GM20000 (cell line): ENCODE data around the gene CNOT11.
"Not testable (repeated sequence)": the region's sequence is repeated elsewhere in the genome, so short reads cannot be mapped to it uniquely, and the experiment has no call there.

Experiments
- DNase-seq: peaks from one replicate; pipeline ENCODE4 v3.0.0; 2012; ENCODE audit warnings: low spot score
- TF ChIP-seq, protein P1 (sequence below): IDR thresholded peaks from 2 replicates; pipeline ENCODE4 v1.5.1; 2012; ENCODE audit warnings: mild to moderate bottlenecking, control low read depth; ENCODE audit errors: extremely low read depth, missing control alignments

CNOT11 gene

DNA sequence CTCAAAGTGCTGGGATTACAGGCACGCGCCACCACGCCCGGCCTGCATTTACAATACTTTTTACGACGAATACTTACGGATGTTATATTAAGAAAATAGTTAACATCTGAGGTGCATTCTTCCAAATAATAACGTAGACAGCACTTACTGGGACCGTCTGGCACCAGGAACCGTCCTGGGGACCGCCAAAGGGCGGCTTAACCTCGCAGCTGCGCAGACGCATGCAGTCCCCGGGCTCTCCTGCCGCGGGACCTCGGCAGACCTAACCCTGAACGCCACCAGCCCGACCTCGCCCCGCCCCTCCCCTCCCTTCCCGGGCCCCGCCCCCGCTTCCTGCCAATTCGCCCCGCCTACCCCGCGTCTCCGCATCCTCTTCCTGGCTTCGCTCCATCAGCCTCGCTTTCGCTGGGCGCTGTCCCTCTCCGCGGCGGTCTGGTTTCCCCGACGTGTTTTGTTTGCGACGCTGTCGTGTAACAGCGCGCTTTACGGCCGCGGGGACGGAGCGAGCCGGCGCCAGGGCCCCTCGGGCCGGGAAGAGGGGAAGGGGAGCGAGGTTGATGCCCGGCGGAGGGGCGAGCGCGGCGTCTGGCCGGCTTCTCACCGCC lies at the start of gene CNOT11:
TSS of gene CNOT11 (plus strand) at position 479 of the 605 bp plus-strand sequence. CDS start at position 558, 79 bp downstream.
- DNase-seq: peak; percentile 98
- TF ChIP-seq, protein P1, sequence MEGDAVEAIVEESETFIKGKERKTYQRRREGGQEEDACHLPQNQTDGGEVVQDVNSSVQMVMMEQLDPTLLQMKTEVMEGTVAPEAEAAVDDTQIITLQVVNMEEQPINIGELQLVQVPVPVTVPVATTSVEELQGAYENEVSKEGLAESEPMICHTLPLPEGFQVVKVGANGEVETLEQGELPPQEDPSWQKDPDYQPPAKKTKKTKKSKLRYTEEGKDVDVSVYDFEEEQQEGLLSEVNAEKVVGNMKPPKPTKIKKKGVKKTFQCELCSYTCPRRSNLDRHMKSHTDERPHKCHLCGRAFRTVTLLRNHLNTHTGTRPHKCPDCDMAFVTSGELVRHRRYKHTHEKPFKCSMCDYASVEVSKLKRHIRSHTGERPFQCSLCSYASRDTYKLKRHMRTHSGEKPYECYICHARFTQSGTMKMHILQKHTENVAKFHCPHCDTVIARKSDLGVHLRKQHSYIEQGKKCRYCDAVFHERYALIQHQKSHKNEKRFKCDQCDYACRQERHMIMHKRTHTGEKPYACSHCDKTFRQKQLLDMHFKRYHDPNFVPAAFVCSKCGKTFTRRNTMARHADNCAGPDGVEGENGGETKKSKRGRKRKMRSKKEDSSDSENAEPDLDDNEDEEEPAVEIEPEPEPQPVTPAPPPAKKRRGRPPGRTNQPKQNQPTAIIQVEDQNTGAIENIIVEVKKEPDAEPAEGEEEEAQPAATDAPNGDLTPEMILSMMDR: no peak

DNA sequence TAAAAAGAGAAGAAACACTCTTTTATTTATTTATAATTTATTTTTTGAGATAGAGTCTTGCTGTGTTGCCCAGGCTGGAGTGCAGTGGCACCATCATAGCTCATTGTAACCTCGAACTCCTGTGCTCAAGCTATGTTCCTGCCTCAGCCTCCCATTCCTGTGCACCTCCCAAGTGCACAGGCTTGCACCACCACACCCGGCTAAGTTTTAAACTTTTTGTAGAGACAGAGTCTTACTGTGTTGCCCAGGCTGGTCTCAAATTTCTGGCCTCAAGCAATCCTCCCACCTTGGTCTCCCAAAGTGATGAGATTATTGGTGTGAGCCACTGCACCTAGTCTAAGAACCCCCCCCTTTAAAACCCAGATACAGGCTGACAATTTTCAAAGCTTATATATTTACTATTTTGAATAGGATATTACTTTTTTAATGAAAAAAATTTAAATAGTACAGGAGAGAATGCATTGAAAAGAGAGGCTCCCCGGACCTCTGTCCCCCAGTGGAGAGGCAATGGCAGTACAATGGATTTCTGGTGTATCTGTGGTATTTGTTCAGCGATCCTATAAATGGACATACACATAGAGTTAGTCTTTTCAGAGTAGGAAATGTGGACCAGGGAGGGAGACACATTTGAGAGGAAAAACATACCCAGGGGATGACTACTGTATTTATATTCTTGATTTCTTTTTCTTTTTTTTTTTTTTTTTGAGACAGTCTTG lies 48.1 kb upstream of the CNOT11 start:
- DNase-seq: no peak
- TF ChIP-seq, protein P1: no peak

DNA sequence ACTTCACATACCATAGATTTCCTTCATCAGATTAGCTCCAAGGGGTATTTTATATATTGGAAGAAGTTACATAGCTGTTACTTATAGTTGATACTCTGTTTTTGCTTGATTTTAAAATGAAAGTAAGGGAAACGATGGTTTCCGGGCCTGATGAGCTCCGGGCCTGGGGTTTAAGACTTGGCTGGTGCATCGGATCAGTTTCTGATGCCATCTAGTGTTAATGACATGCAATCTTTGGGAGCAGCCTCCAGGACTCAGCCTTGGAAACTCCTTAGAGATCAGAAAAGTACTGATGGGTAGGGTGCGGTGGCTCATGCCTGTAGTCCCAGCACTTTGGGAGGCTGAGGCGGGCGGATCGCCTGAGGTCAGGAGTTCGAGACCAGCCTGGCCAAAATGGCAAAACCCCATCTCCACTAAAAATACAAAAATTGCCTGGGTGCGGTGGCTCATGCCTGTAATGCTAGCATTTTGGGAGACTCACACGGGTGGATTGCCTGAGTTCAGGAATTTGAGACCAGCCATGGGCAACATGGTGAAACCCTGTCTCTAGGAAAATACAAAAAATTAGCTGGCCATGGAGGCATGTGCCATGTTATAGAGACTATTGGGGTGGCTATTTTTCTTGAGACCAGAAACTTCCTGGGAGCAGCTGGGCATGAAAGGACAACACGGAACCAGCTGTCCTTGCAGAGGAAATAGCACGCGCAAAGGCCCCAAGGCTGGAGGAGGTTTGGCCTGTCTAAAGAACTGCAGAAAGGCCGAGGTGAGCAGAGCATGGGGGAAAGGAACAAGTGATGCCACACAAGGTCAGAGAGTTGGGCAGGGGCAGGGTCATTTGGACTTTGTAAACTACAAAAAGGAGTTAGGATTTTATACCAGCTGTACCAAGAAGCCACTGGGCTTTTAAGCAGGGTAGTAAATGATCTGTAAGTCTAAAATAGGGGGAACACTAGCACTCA lies 46.9 kb upstream of the CNOT11 start:
- TF ChIP-seq, protein P1: peak; percentile 4
- peak; percentile 55 for DNase-seq

DNA sequence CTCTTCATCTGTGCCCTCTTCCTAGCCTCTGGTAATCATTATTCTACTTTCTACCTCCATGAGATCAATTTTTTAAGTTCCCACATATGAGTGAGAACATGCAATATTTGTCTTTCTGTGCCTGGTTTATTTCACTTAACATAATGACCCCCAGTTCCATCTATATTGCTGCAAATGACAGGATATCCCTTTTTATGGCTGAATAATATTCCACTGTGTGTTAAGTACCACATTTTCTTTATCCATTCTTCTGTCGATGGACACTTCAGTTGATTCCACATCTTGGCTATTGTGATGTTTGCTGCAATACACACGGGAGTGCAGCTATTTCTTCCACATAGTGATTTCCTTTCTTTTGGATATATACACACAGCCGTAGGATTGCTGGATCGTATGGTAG lies 43.9 kb upstream of the CNOT11 start:
- TF ChIP-seq, protein P1: no peak
- no peak for DNase-seq

DNA sequence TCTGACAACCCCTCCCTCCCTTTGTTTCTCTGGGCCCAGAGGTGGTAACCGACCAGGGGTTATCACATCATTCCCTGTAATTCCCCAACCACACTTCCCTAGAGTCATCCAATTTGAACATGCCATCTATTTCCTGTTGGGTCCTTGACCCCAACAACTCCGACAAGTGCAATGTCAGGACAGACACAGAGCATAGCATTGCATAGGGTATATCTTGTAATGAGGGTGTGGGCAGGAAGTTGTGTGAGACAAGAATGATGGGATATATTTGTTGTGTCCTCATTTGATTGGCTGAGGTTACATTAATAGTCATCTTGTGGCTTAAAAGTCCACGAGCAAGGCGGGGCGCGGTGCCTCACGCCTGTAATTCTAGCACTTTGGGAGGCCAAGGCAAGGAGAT lies 33.4 kb upstream of the CNOT11 start:
- TF ChIP-seq, protein P1: no peak
- DNase-seq: no peak

DNA sequence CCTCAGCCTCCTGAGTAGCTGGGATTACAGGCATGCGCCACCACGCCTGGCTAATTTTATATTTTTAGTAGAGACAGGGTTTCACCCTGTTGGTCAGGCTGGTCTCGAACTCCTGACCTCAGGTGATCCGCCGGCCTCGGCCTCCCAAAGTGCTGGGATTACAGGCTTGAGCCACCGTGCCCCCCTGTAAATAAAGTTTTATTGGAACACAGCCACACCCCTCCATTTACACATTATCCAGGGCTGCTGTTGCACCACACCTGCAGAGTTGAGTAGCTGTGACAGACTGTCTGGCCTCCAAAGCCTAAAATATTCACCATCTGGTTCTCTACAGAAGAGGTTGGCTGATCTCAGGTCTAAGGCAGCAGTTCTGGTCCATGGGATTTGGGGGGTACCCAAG lies 32.6 kb upstream of the CNOT11 start:
- DNase-seq: not testable (repeated sequence)

DNA sequence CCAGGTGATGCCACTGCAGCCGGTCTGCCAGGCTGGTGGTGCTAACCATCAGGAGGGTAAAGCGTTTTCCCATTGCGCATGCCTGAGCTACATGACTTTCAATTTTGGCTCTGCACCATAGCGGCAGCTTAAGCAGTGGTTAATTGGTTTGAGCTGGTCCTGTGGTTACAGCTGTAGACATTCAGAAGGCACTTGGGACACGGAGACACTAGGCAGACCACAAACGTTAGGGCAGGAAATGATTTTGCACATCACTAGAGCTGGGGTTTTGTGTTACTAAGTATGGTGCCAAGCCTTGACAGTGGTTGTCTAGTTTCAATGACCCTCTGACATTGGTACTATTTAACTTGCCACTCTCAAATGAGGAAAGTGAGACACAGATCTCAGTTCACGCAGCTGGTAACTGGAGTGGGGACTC lies 28.9 kb upstream of the CNOT11 start:
- DNase-seq: peak; percentile 50
- TF ChIP-seq, protein P1: no peak
